B cell (primary cell): ENCODE measurements around the gene HAVCR2. TPM values are rescaled to one million over a fixed set of nuclear protein-coding genes. Genes with fewer than 3 reads are reported as not detected.

Experiments used
- ATAC-seq: fragments of 200-7000 bp; cut with Tn5 transposase; one replicate; pipeline ENCODE4 v1.10.0; 2021; ENCODE audit warnings: low read depth, mild to moderate bottlenecking, moderate number of reproducible peaks, moderate library complexity
- CTCF ChIA-PET: fragments of 350-600 bp; sonication (Branson Sonifier 250); formaldehyde crosslinking; loops from one replicate; lab custom pipeline; 2021; ENCODE audit warnings: antibody characterized with exemption, inconsistent platforms; lab: Charles Lee
- POLR2A ChIA-PET: fragments of 350-600 bp; sonication (Branson Sonifier 250); formaldehyde crosslinking; loops from one replicate; lab custom pipeline; 2021; ENCODE audit warnings: antibody characterized with exemption; lab: Charles Lee
- DNase-seq: peaks from one replicate; pipeline ENCODE4 v3.0.0; 2013
- H2AFZ ChIP-seq: 2 replicates; pipeline ENCODE4 v1.6.1; 2012; ENCODE audit warnings: mild to moderate bottlenecking, low read depth, low read length; ENCODE audit not compliant: insufficient read depth, poor library complexity, severe bottlenecking
- H3K27ac ChIP-seq, 2 donors: 1 replicate in 1 of 2; 2 replicates in 1 of 2; pipeline ENCODE4 v1.5.1; 2012 to 2013; ENCODE audit warnings: low read length in 2 of 2, mild to moderate bottlenecking in 2 of 2, moderate library complexity in 1 of 2
- H3K27me3 ChIP-seq, 4 experiments: fragments of 200-600 bp in 1 of 4; sonication (generic) in 1 of 4; replicated peaks in 1 of 4; 1 replicate in 2 of 4; 2 replicates in 2 of 4; pipeline versions ENCODE4 v1.6.1 to v1.7.0; 2013 to 2016; ENCODE audit warnings: low read length in 3 of 4, mild to moderate bottlenecking in 2 of 4, mixed read lengths in 1 of 4, moderate library complexity in 1 of 4; ENCODE audit not compliant: insufficient read depth in 4 of 4, control insufficient read depth in 3 of 4; ENCODE audit errors: control extremely low read depth in 1 of 4
- H3K36me3 ChIP-seq, 2 experiments: replicated peaks in 1 of 2; 1 replicate in 1 of 2; 2 replicates in 1 of 2; pipeline versions ENCODE4 v1.6.1 to v1.7.1; 2013; ENCODE audit warnings: low read length in 1 of 2; ENCODE audit not compliant: insufficient read depth in 2 of 2, control insufficient read depth in 1 of 2; ENCODE audit errors: control extremely low read depth in 1 of 2, extremely low read depth in 1 of 2
- H3K4me1 ChIP-seq, 2 donors: fragments of 200-600 bp in 1 of 2; sonication (generic) in 1 of 2; 1 replicate in 1 of 2; 2 replicates in 1 of 2; pipeline versions ENCODE4 v1.5.1 to v1.6.1; 2013 to 2017; ENCODE audit warnings: low read length in 2 of 2; ENCODE audit not compliant: control insufficient read depth in 2 of 2, insufficient read depth in 2 of 2
- H3K4me2 ChIP-seq: replicated peaks from 2 replicates; pipeline ENCODE3; 2012; ENCODE audit warnings: mild to moderate bottlenecking, low read depth, low read length; ENCODE audit not compliant: poor library complexity, severe bottlenecking
- H3K4me3 ChIP-seq, 5 experiments: fragments of 200-600 bp in 1 of 5; sonication (generic) in 1 of 5; 1 replicate in 3 of 5; 2 replicates in 2 of 5; pipeline versions ENCODE4 v1.5.1 to v1.7.0; 2011 to 2016; ENCODE audit warnings: low read length in 4 of 5, mild to moderate bottlenecking in 4 of 5, low read depth in 2 of 5, control low read depth in 1 of 5, moderate library complexity in 1 of 5; ENCODE audit not compliant: insufficient read depth in 1 of 5; ENCODE audit errors: control extremely low read depth in 1 of 5, extremely low read depth in 1 of 5
- H3K79me2 ChIP-seq: fragments of 200-600 bp; sonication (generic); one replicate; pipeline ENCODE4 v1.6.0; 2016; ENCODE audit warnings: low read length; ENCODE audit not compliant: control insufficient read depth, insufficient read depth
- H3K9ac ChIP-seq: fragments of 200-600 bp; sonication (generic); 2 replicates; pipeline ENCODE4 v1.6.1; 2017; ENCODE audit warnings: mild to moderate bottlenecking, low read length, moderate library complexity
- H3K9me3 ChIP-seq, 3 donors: one replicate each; pipeline versions ENCODE4 v1.6.1 to v1.7.1; 2013; ENCODE audit warnings: low read length in 2 of 3; ENCODE audit not compliant: control insufficient read depth in 2 of 3, insufficient read depth in 1 of 3; ENCODE audit errors: control extremely low read depth in 1 of 3
- H4K20me1 ChIP-seq: 2 replicates; pipeline ENCODE4 v1.6.0; 2012; ENCODE audit warnings: mild to moderate bottlenecking, low read length; ENCODE audit not compliant: insufficient read depth, control insufficient read depth, poor library complexity, severe bottlenecking
- H3K27ac Mint-ChIP-seq: one replicate; pipeline ENCODE4 v1.8.0; 2021; ENCODE audit warnings: mixed read lengths
- H3K27me3 Mint-ChIP-seq: one replicate; pipeline ENCODE4 v1.8.0; 2021; ENCODE audit warnings: mixed read lengths
- H3K4me1 Mint-ChIP-seq: one replicate; pipeline ENCODE4 v1.8.0; 2021; ENCODE audit warnings: mixed read lengths
- H3K4me3 Mint-ChIP-seq: one replicate; pipeline ENCODE4 v1.8.0; 2021; ENCODE audit warnings: mixed read lengths
- H3K9me3 Mint-ChIP-seq: one replicate; pipeline ENCODE4 v1.8.0; 2022; ENCODE audit warnings: mixed read lengths; ENCODE audit not compliant: insufficient read depth
- EZH2 ChIP-seq: IDR thresholded peaks from 2 replicates; pipeline ENCODE4 v1.6.1; 2012; ENCODE audit warnings: borderline replicate concordance, low read depth, mild to moderate bottlenecking, moderate library complexity, low read length; ENCODE audit not compliant: insufficient read depth, poor library complexity, severe bottlenecking
- WGBS: methylation state at CpG from one replicate; pipeline ENCODE4 v1.1.5; 2013; ENCODE audit warnings: missing lambda C conversion rate; ENCODE audit not compliant: insufficient coverage; 5-methylcytosine and 5-hydroxymethylcytosine counted together
- intact Hi-C: fragments of 100-400 bp; cut with micrococcal nuclease; formaldehyde crosslinking; loops from one replicate; pipeline ENCODE4 v1.10.0; 2022
- polyA plus RNA-seq: library from polyadenylated mRNA; depleted of rRNA; stranded (reverse); fragments of >200 nt; gene quantifications from 2 replicates; pipeline ENCODE4 v1.2.3, GENCODE V29; 2012
- total RNA-seq, 2 donors: library from RNA; stranded (reverse); fragments of 120-200 nt in 1 of 2; gene quantifications; 1 replicate in 1 of 2; 2 replicates in 1 of 2; pipeline versions ENCODE4 v1.2.3 to v1.2.4, GENCODE V29; 2013 to 2022
- TF ChIP-seq, protein P1 (sequence below): fragments of 200-600 bp; IDR thresholded peaks from one replicate; pipeline ENCODE4 v1.8.0; 2022; ENCODE audit warnings: antibody characterized with exemption, mild to moderate bottlenecking

HAVCR2 gene
- total and polyA plus RNA-seq, 2 donors (not counting 1 experiment from before 2014, with no cell fraction given): 0.64 to 2.3 TPM

DNA sequence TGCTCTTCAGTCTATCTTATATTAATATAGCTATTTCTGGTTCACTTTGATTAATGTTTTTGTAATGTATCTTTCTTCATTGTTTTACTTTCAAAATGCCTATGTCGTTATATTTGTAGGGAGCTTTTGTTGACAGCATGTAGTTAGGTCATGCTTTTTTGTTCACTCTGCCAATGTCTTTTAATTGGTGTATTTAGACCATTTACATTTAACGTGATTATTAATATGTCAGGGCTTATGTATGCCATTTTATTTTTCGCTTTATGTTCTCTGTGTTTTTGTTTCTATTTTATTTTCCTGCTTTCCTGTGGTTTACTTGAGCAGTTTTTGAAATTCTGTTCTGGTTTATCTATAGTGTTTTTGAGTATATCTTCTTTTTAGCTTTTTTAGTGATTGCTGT lies 46.5 kb upstream of the HAVCR2 start:
- intact Hi-C loops: loop anchor here (10.0 kb wide), 1 partner anchor 50 kb away; no protein-coding TSS in a partner anchor
- H3K27ac Mint-ChIP-seq: no peak overlapping the region
- DNase-seq (no peak), ATAC-seq (no peak)
- Histone ChIP-seq H2AFZ (no peak overlapping the region), H3K79me2 (no peaks in the 10 kb centered on the region), H3K9me3 (no peaks in the 10 kb centered on the region), H3K4me3 (no peak overlapping the region), H4K20me1 (no peaks in the 10 kb centered on the region), H3K27me3 (no peaks in the 10 kb centered on the region), H3K36me3 (no peaks in the 10 kb centered on the region), H3K4me2 (no peak overlapping the region), H3K27ac (no peak overlapping the region), H3K4me1 (no peaks in the 10 kb centered on the region), H3K9ac (no peak overlapping the region)
- WGBS: no CpG with 5 or more reads among the region's 3 CpGs
- ChIA-PET POLR2A (interaction anchor here (0.6 kb wide), 1 partner anchor 152 kb away, joined by 5 read pairs; no protein-coding TSS in a partner anchor), CTCF (interaction anchor here (2.2 kb wide), 1 partner anchor 98 kb away, joined by 6 read pairs; no protein-coding TSS in a partner anchor)
- H3K4me3 Mint-ChIP-seq: no peak overlapping the region
- no peaks in the 10 kb centered on the region for H3K4me1 Mint-ChIP-seq
- H3K9me3 Mint-ChIP-seq: no peaks in the 10 kb centered on the region
- TF ChIP-seq, protein P1, sequence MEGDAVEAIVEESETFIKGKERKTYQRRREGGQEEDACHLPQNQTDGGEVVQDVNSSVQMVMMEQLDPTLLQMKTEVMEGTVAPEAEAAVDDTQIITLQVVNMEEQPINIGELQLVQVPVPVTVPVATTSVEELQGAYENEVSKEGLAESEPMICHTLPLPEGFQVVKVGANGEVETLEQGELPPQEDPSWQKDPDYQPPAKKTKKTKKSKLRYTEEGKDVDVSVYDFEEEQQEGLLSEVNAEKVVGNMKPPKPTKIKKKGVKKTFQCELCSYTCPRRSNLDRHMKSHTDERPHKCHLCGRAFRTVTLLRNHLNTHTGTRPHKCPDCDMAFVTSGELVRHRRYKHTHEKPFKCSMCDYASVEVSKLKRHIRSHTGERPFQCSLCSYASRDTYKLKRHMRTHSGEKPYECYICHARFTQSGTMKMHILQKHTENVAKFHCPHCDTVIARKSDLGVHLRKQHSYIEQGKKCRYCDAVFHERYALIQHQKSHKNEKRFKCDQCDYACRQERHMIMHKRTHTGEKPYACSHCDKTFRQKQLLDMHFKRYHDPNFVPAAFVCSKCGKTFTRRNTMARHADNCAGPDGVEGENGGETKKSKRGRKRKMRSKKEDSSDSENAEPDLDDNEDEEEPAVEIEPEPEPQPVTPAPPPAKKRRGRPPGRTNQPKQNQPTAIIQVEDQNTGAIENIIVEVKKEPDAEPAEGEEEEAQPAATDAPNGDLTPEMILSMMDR: no peak
- no peak for TF ChIP-seq EZH2
- H3K27me3 Mint-ChIP-seq: no peaks in the 10 kb centered on the region

DNA sequence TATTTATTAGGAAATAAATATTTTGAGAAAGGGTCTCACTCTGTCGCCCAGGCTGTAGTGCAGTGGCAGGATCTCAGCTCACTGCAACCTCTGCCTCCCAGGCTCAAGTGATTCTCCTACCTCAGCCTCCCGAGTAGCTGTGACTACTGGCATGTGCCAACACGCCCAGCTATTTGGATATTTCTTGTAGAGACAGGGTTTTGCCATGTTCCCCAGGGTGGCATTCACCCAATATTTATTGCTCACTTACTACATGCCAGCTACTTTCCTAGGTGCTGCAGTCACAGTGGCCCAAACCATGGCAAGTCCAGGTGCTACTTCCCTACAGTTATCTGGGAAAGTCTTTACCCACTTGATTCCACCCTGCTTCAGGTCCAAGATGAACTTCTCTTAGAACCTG lies 42.2 kb upstream of the HAVCR2 start:
- H2AFZ ChIP-seq: no peak overlapping the region
- H3K79me2 ChIP-seq: no peaks in the 10 kb centered on the region
- no peak overlapping the region for H3K4me3 ChIP-seq
- no peak for TF ChIP-seq EZH2
- TF ChIP-seq, protein P1: no peak
- no peak overlapping the region for H3K4me3 Mint-ChIP-seq
- no peak overlapping the region for H3K27ac ChIP-seq
- intact Hi-C loops: loop anchor here (10.0 kb wide), 1 partner anchor 54 kb away; no protein-coding TSS in a partner anchor
- no peaks in the 10 kb centered on the region for H3K27me3 ChIP-seq
- H3K36me3 ChIP-seq: no peaks in the 10 kb centered on the region
- H3K4me2 ChIP-seq: no peak overlapping the region
- H3K9ac ChIP-seq: no peak overlapping the region
- ATAC-seq: no peak
- peaks cover 2 to 5% of the 10 kb centered on the region in 2 donors for H3K4me1 ChIP-seq
- no peaks in the 10 kb centered on the region for H3K27me3 Mint-ChIP-seq
- POLR2A ChIA-PET: no interaction called here
- no peaks in the 10 kb centered on the region for H4K20me1 ChIP-seq
- no peak for DNase-seq
- 100% methylated on average over 1 of the region's 3 CpGs for WGBS
- peaks cover 3% of the 10 kb centered on the region for H3K4me1 Mint-ChIP-seq
- CTCF ChIA-PET: interaction anchor here (1.5 to 5.4 kb wide), 5 partner anchors 14 to 162 kb away, joined by 3 to 83 read pairs (median 5); no protein-coding TSS in a partner anchor
- no peaks in the 10 kb centered on the region for H3K9me3 ChIP-seq
- no peaks in the 10 kb centered on the region for H3K9me3 Mint-ChIP-seq
- H3K27ac Mint-ChIP-seq: no peak overlapping the region
